ENCODE measurements around the gene POLR1B. TPM values are rescaled to one million over a fixed set of nuclear protein-coding genes. Genes with fewer than 3 reads are reported as not detected.
"Not testable (repeated sequence)": the region's sequence is repeated elsewhere in the genome, so short reads cannot be mapped to it uniquely, and the experiment has no call there.

Gene POLR1B
- total RNA-seq, 4 donors from 2014 or later: 6.8 to 41.4 (median 17.8) TPM

DNA sequence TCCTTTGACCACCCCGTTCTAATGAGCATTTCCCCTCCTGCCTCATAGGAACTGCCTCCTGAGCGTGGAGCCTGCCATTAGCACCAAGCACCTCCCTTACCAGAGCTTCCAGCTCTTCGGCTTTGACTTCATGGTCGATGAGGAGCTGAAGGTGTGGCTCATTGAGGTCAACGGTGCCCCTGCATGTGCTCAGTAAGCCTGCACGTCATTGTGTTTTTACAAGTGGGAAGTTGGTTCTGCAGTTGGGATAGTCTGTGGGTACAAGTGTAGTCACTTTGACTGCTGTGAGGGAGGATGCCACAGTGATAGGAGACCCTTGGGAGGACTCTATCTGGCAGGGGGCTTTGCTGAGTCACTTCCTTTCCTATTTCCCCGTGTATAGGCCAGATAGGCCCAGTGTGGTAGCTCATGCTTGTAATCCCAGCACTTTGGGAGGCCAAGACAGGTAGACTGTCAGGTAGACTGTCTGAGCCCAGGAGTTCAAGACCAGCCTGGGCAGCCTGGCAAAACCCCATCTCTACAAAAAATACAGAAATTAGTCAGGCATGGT is 22.0 kb upstream of the POLR1B start:
- no peak overlapping the region for H3K4me3 ChIP-seq
- H3K36me3 ChIP-seq: no peaks in the 10 kb centered on the region
- H3K9me3 ChIP-seq: no peaks in the 10 kb centered on the region
- intact Hi-C loops (cut with DNase I; ENCODE audit: low total_unique reads): no loop called here
- no peaks in the 10 kb centered on the region for H3K27me3 ChIP-seq
- no peak for DNase-seq
- no peaks in the 10 kb centered on the region for H3K4me1 ChIP-seq
- TF ChIP-seq POLR2A (IDR thresholded peaks at IDR 0.05): no peak
- TF ChIP-seq, protein P1, sequence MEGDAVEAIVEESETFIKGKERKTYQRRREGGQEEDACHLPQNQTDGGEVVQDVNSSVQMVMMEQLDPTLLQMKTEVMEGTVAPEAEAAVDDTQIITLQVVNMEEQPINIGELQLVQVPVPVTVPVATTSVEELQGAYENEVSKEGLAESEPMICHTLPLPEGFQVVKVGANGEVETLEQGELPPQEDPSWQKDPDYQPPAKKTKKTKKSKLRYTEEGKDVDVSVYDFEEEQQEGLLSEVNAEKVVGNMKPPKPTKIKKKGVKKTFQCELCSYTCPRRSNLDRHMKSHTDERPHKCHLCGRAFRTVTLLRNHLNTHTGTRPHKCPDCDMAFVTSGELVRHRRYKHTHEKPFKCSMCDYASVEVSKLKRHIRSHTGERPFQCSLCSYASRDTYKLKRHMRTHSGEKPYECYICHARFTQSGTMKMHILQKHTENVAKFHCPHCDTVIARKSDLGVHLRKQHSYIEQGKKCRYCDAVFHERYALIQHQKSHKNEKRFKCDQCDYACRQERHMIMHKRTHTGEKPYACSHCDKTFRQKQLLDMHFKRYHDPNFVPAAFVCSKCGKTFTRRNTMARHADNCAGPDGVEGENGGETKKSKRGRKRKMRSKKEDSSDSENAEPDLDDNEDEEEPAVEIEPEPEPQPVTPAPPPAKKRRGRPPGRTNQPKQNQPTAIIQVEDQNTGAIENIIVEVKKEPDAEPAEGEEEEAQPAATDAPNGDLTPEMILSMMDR (IDR thresholded peaks at IDR 0.05): no peak
- no peak overlapping the region for H3K27ac ChIP-seq

DNA sequence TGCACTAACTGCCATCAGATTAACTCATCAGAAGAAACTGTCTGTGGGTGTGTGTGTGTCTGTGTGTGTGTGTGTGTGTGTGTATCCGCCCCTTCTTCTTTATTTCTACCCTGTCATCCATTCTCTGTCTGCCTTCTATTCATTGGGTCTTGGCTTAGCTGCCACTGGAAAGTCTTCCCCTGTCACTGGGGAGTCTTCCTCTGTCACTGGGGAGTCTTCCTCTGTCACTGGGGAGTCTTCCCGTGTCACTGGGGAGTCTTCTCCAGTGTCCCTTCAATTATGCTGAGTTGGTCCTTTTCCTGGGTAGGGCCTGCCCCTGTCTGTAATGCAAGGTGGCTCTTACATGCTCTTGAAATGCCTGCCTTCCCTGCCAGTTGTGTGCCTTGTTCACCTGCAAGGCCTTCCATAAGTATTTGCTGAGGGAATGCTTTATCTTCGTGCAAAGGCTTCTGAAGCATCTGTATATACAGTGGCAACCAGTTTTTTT is 18.9 kb upstream of the POLR1B start:
- Histone ChIP-seq H3K4me3 (no peak overlapping the region), H3K36me3 (no peaks in the 10 kb centered on the region), H3K4me1 (no peaks in the 10 kb centered on the region), H3K27me3 (no peaks in the 10 kb centered on the region), H3K9me3 (no peaks in the 10 kb centered on the region), H3K27ac (no peak overlapping the region)
- intact Hi-C loops (cut with DNase I; ENCODE audit: low total_unique reads): no loop called here
- TF ChIP-seq, protein P1 (IDR thresholded peaks at IDR 0.05): no peak
- no peak for TF ChIP-seq POLR2A (IDR thresholded peaks at IDR 0.05)
- DNase-seq: no peak

GRCh38 chr2:112524276-112524675 is 18.0 kb upstream of the POLR1B start:
- DNase-seq; H3K27ac ChIP-seq; intact Hi-C loops (cut with DNase I; ENCODE audit: low total_unique reads); H3K4me3 ChIP-seq; H3K9me3 ChIP-seq; H3K4me1 ChIP-seq; H3K27me3 ChIP-seq; H3K36me3 ChIP-seq: not testable (repeated sequence)

DNA sequence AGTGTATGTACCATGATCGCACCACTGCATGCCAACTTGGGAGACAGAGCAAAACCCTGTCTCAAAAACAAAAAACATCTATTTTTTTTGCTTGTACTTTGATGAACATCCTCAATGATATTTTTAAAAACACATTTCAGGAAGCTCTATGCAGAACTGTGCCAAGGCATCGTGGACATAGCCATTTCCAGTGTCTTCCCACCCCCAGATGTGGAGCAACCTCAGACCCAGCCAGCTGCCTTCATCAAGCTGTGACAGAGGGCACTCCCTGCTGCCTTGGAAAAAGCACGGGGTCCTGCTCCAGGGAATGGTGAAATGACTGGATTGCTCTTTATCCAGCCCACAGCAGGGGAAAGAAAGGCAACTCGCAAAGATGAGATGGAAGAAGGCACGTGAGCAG is 13.7 kb upstream of the POLR1B start:
- intact Hi-C loops (cut with DNase I; ENCODE audit: low total_unique reads): no loop called here

DNA sequence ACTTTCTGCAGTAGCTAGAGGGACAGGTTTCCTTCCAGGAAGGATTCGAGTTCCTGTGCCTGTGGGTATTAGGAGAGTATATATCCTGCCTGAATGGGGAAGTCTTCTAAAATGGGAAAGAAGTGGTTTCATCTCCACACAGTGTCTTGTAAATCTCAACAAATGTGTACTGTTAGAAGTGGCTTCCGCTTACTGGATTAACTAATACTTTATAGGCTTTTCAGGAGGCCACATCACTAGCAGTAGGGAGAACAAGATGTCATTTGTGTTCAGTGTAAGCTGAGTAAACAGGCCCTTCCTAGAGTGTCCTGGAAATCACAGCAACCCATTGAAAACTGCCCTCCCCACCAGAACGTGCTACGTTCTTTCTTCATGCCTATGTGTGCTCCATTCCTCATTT is 12.5 kb upstream of the POLR1B start:
- Histone ChIP-seq H3K36me3 (no peaks in the 10 kb centered on the region), H3K27ac (no peak overlapping the region), H3K9me3 (no peaks in the 10 kb centered on the region), H3K4me3 (no peak overlapping the region), H3K4me1 (no peaks in the 10 kb centered on the region), H3K27me3 (no peaks in the 10 kb centered on the region)
- no peak for DNase-seq
- TF ChIP-seq, protein P1 (IDR thresholded peaks at IDR 0.05): no peak
- TF ChIP-seq POLR2A (IDR thresholded peaks at IDR 0.05): no peak
- intact Hi-C loops (cut with DNase I; ENCODE audit: low total_unique reads): no loop called here

More for the DNA sequence above, 13.7 kb upstream of the POLR1B start:
- no peaks in the 10 kb centered on the region for H3K27me3 ChIP-seq
- H3K4me3 ChIP-seq: no peak overlapping the region
- no peaks in the 10 kb centered on the region for H3K36me3 ChIP-seq
- H3K4me1 ChIP-seq: no peaks in the 10 kb centered on the region
- no peaks in the 10 kb centered on the region for H3K9me3 ChIP-seq
- no peak for DNase-seq
- no peak overlapping the region for H3K27ac ChIP-seq
- TF ChIP-seq POLR2A (IDR thresholded peaks at IDR 0.05): no peak
- TF ChIP-seq, protein P1 (IDR thresholded peaks at IDR 0.05): no peak

DNA sequence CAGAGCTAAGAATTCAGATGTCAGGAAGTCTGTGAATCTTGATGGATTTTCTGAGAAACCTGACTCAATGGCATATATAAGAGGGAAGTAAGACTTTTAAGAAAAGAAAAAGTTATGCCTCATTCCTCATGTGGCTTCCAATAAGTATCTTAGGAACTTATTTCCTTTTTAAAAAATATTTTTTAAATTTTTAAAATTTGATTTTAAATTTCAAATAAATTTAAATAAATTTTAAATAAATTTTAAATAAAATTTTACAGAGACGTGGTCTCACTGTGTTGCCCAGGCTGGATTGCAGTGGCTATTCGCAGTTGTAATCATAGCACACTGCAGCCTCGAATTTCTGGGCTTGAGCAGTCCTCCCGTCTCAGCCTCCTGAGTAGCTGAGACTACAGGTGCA is 11.5 kb upstream of the POLR1B start:
- intact Hi-C loops (cut with DNase I; ENCODE audit: low total_unique reads): no loop called here
- DNase-seq: no peak

More for the DNA sequence above, 11.5 kb upstream of the POLR1B start:
- no peak overlapping the region for H3K27ac ChIP-seq
- no peak overlapping the region for H3K4me3 ChIP-seq
- H3K4me1 ChIP-seq: no peaks in the 10 kb centered on the region
- H3K27me3 ChIP-seq: no peaks in the 10 kb centered on the region
- H3K9me3 ChIP-seq: no peaks in the 10 kb centered on the region
- H3K36me3 ChIP-seq: no peaks in the 10 kb centered on the region
- no peak for TF ChIP-seq POLR2A (IDR thresholded peaks at IDR 0.05)
- TF ChIP-seq, protein P1 (IDR thresholded peaks at IDR 0.05): no peak
